ENCODE results near the gene OR2T5.
"Not testable (repeated sequence)": the region's sequence is repeated elsewhere in the genome, so short reads cannot be mapped to it uniquely, and the experiment has no call there.

The OR2T5 gene

DNA sequence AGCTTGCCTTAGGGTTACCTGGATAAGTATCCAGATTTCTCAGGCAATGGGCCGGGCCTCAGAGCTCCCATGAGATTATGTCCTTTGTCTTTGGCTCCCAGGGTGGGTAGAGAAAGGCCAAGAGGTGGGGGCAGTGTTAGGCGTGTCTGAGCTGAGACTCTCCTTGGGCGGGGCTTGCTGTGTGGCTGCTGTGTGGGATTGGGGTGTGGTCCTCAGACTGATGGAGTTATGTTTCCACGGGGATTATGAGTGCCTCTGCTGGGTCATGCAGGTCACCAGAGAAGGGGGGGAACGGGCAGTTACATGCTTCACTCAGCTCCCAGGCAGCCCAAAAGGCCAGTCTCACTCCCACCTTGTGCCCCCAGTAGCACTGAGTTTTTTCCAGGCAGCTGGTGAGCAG lies 8.3 kb downstream of the OR2T5 start:
- DNase-seq (ENCODE audit: extremely low read depth, low read depth), result not testable (repeated sequence)

DNA sequence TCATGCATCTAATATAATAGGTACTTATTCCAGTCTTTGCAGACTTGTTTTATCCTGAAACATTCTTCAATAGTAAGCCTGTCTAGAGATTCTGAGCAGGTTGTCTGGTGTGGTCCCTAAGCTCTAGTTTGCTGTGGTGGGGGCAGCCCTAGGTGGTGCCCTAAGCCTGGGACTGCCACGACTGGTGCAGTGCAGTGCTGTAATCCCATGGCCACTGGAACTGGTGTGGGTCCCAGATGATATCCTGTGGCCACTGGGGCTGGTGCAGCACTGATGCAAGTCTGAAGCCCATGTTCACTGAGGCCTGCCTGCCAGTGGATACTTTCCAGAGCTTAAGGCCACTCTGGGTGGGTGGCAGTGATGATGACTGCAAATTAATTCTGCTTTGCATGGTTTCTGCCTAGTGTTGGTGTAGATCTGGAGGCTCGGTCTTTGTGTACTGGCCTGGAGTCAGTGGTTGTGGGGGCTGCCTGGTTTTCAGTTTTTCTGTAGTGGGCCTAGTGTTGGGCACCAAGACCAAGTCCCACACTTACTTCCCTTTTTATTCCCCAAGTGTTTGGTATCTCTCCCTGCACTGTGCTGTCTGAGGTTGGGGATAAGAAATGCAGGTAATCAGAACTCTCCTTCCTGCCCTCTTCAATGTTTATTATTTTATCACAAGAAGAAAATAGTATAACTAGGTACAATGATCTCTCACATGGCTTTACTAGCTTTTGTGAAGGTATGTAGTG lies 12.1 kb downstream of the OR2T5 start:
- DNase-seq (ENCODE audit: extremely low read depth, low read depth), result not testable (repeated sequence)

- not testable (repeated sequence) for DNase-seq (ENCODE audit: extremely low read depth, low read depth)
Measured at GRCh38 chr1:248507773-248508172, 19.4 kb downstream of the OR2T5 start, which contains the start of gene OR2G6. Gene OR2G6 (plus strand): TSS chr1:248508073. CDS start chr1:248521647, 13,574 bp downstream.

DNA sequence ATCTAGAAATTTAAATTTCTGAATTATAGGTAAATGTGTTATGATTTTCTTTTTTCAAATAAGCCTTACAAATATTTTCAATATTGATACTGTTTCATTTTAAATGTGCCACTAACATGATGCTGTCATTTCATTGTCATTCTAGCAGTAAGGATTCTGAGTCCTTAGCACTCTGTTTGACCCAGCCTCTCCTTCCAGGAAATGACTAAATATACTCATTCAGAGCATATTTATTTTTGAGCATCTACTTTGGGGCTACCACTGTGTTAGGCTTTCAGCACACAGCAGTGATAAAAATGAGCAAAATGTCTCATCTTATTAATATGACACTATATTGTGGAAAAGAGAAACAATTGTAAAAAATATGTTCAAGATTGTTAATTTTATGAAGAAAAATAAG lies 21.8 kb downstream of the OR2T5 start:
- DNase-seq (ENCODE audit: extremely low read depth, low read depth), result not testable (repeated sequence)

- no peak for DNase-seq (ENCODE audit: extremely low read depth, low read depth)
- TF ChIP-seq, protein P1, sequence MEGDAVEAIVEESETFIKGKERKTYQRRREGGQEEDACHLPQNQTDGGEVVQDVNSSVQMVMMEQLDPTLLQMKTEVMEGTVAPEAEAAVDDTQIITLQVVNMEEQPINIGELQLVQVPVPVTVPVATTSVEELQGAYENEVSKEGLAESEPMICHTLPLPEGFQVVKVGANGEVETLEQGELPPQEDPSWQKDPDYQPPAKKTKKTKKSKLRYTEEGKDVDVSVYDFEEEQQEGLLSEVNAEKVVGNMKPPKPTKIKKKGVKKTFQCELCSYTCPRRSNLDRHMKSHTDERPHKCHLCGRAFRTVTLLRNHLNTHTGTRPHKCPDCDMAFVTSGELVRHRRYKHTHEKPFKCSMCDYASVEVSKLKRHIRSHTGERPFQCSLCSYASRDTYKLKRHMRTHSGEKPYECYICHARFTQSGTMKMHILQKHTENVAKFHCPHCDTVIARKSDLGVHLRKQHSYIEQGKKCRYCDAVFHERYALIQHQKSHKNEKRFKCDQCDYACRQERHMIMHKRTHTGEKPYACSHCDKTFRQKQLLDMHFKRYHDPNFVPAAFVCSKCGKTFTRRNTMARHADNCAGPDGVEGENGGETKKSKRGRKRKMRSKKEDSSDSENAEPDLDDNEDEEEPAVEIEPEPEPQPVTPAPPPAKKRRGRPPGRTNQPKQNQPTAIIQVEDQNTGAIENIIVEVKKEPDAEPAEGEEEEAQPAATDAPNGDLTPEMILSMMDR (IDR thresholded peaks at IDR 0.05; ENCODE audit: low read depth, low read length), result no peak
Measured at GRCh38 chr1:248521856-248522255, 33.5 kb downstream of the OR2T5 start.

GRCh38 chr1:248537449-248537848 lies 49.1 kb downstream of the OR2T5 start:
- DNase-seq (ENCODE audit: extremely low read depth, low read depth), result not testable (repeated sequence)

Measured in AG09319 (cell line).